Measurements from ENCODE around the gene TICRR. TPM values are rescaled to one million over a fixed set of nuclear protein-coding genes. Genes with fewer than 3 reads are reported as not detected.

TICRR gene
- total RNA-seq, 4 donors from 2014 or later: 1.2 TPM; not detected in 3

GRCh38 chr15:89641053-89641452 lies 65.8 kb downstream of the TICRR start:
- 68 to 88% methylated on average over 4 to 5 of the region's 5 CpGs for WGBS, 2 donors (ENCODE audit: low coverage in 1 of 2)
- H3K27me3 ChIP-seq: no peaks in the 10 kb centered on the region
- H3K27ac ChIP-seq: no peak overlapping the region
- no peak for ATAC-seq
- no peaks in the 10 kb centered on the region for H3K4me1 ChIP-seq
- H3K4me3 ChIP-seq: no peak overlapping the region
- TF ChIP-seq EP300 (IDR thresholded peaks at IDR 0.05) (no peak), POLR2AphosphoS5 (IDR thresholded peaks at IDR 0.05) (no peak), CTCF (IDR thresholded peaks at IDR 0.05) (no peak), POLR2A (IDR thresholded peaks at IDR 0.05) (no peak)
- no peaks in the 10 kb centered on the region for H3K9me3 ChIP-seq
- peaks cover 0 to 43% of the 10 kb centered on the region in 2 donors for H3K36me3 ChIP-seq

GRCh38 chr15:89642106-89642505 lies 66.8 kb downstream of the TICRR start:
- Histone ChIP-seq H3K4me1 (peaks cover 0 to 5% (median 0%) of the 10 kb centered on the region in 3 donors), H3K36me3 (peaks cover 0 to 47% of the 10 kb centered on the region in 2 donors), H3K27me3 (no peaks in the 10 kb centered on the region), H3K27ac (no peak overlapping the region), H3K9me3 (no peaks in the 10 kb centered on the region), H3K4me3 (no peak overlapping the region)
- WGBS, 2 donors (ENCODE audit: low coverage in 1 of 2): 98% methylated on average over 7 of the region's 16 CpGs; no CpG with 5 or more reads in 1 of the 2 donors
- no peak for ATAC-seq
- no peak for TF ChIP-seq POLR2AphosphoS5 (IDR thresholded peaks at IDR 0.05)
- TF ChIP-seq CTCF (IDR thresholded peaks at IDR 0.05): no peak
- TF ChIP-seq POLR2A (IDR thresholded peaks at IDR 0.05): no peak

- peaks cover 0 to 10% (median 0%) of the 10 kb centered on the region in 3 donors for H3K4me1 ChIP-seq
- H3K4me3 ChIP-seq: no peak overlapping the region
- TF ChIP-seq CTCF (IDR thresholded peaks at IDR 0.05) (no peak), EP300 (IDR thresholded peaks at IDR 0.05) (no peak), POLR2A (IDR thresholded peaks at IDR 0.05) (no peak), POLR2AphosphoS5 (IDR thresholded peaks at IDR 0.05) (no peak)
- H3K36me3 ChIP-seq: peaks cover 0 to 59% of the 10 kb centered on the region in 2 donors
- no peaks in the 10 kb centered on the region for H3K9me3 ChIP-seq
- H3K27me3 ChIP-seq: no peaks in the 10 kb centered on the region
- 96% methylated on average over 3 of the region's 8 CpGs; no CpG with 5 or more reads in 1 of the 2 donors for WGBS, 2 donors (ENCODE audit: low coverage in 1 of 2)
- no peak overlapping the region for H3K27ac ChIP-seq
- no peak for ATAC-seq
These were observed 70.4 kb downstream of the TICRR start for GRCh38 chr15:89645680-89646079.

- Histone ChIP-seq H3K9me3 (no peaks in the 10 kb centered on the region), H3K4me1 (peaks cover 0 to 10% (median 0%) of the 10 kb centered on the region in 3 donors), H3K27ac (no peak overlapping the region), H3K4me3 (no peak overlapping the region), H3K27me3 (no peaks in the 10 kb centered on the region), H3K36me3 (peaks cover 0 to 52% of the 10 kb centered on the region in 2 donors)
- TF ChIP-seq POLR2AphosphoS5 (IDR thresholded peaks at IDR 0.05) (no peak), POLR2A (IDR thresholded peaks at IDR 0.05) (no peak), EP300 (IDR thresholded peaks at IDR 0.05) (no peak), CTCF (IDR thresholded peaks at IDR 0.05) (no peak)
- peak; percentile 22 for ATAC-seq
- 0 to 84% methylated on average over 1 to 8 of the region's 22 CpGs for WGBS, 2 donors (ENCODE audit: low coverage in 1 of 2)
These were observed 71.3 kb downstream of the TICRR start for GRCh38 chr15:89646416-89647141.

Measured in gastroesophageal sphincter (tissue), 4 donors.